Left renal cortex interstitium (tissue), 4 donors: ENCODE data around the gene P3R3URF. TPM values are rescaled to one million over a fixed set of nuclear protein-coding genes. Genes with fewer than 3 reads are reported as not detected.

Source experiments
- DNase-seq, 4 donors: peaks; one replicate each; pipeline ENCODE4 v3.0.0-alpha.2; 2013; ENCODE audit warnings: low read depth in 4 of 4, low spot score in 2 of 4, missing footprints in 1 of 4
- polyA plus RNA-seq, 4 donors: library from polyadenylated mRNA; unstranded; fragments of 120-200 nt; gene quantifications; one replicate each; pipeline ENCODE4 v1.2.1, GENCODE V29; 2013; ENCODE audit not compliant: insufficient read length in 4 of 4

The P3R3URF gene
- polyA plus RNA-seq, 4 donors, result not detected

DNA sequence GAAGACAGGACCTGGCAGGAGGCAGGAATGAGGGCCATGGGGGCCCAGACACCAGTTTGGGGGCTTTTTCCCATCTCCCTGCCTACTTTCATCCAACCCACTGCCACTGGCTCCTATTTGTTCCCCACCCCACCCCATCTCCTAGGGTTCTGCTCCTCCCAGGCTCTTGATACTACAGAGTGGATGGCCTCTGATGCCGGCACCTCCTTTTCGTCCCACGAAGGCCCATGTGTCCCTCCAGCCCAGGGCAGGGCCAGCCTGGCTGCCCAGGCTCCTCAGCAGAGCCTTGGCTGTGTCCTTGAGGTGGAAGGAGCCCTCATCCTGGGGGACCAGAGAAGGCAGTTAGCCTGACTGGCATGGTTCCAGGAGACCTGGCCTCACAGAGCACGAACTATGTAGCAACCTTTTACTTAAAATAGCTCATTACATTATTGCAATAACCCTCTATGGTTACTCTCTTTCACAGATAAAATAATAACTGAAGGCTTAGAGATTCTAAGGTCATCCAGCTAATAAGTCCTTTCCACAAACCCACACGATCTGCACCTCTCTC, 18.4 kb upstream of the P3R3URF start:
- DNase-seq, result no peak

DNA sequence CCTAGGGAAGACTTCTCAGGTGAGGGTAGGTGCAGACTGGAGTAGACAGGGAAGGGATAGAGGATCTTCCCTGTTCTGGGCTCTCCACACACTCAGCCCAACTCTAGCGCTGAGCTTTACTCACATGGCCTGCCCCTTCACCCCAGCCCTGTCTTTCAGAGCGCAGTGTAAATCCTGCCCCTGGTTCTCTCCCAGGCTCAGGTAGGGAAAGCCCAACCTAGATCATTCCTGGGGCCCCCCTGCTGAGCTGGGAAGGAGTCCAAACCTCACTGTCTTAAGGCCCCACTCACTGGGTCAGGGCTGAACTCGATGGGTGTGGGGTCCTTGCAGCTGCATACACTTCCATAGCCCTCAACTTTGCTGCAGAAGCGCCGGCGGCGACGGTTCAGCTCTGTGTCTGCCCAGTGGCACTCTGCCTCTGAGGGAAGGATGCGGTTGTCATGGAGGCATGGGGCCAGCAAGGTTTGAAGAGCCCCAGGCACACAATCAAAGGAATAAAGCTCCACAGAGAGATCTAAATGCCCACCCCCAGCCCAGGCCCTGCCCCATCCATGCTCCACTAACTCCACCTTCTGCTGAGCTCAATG, 17.8 kb upstream of the P3R3URF start:
- no peak for DNase-seq

DNA sequence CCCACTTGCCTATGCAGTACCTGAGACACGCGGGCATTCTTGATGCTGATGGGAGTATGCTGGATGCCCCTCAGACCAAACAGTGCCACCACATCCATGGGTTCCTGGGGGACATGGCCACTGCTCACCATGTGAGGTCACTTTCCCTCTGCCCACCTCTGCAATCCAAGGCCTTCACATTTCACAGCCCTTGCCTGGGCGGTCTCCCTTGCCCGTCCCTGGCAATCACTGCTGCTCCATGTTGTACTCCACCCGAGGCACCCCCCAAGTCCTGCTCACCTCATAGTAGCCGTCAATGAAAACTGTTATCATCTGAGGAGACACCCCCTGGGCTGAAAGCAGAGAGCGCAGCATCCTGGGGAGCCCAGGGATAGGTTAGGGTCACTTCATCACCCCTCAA, 17.0 kb upstream of the P3R3URF start:
- no peak for DNase-seq

DNA sequence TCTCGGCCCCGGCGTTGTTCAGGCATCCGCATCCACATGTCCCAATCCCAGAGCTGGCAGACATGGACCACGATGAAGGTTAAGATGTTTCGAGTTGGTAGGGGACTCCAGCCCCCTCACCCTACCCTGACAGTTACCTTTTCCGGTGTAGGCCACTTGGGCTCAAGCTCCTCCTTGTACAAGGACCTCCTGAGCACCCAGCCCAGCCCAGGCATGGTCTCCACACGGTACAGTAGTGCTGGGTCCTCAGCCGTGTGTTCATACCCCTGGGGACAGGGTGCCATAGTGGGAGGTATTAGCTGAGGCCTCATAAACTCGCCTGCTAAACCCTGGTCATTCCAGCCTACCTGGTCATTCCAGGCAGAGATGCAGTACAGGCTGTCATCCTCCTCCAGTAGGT, 15.9 kb upstream of the P3R3URF start:
- no peak for DNase-seq

DNA sequence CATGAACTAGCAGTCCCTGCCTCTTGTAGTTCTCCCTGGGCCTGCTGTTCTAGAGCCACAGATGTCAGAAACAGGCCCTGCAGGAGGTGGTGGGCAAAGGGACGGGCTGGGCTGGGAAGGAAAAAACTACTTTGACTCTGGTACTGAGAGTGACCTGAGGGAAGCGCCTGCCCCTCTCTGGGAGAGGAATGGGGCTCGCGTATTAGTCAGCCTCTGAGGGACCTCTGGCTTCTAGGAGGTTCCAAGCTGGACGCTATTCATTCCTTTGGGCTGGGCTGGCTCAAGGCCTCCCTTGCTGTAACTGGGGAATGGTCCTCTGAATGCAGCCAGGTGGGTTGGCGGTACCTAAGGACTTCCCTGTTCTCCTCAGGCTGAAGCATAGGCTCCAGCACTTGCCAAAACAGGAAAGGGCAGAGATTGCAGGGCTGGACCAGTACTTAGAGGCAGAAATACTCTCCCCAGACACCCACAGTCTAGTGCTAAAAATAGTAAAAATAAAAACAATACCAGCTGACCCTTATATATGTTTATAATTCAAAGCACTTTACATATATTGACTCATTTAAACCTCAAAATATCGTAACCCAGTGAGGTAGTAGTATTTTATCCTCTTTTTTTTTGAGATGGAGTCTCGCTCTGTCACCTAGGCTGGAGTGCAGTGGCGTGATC, 14.9 kb upstream of the P3R3URF start:
- DNase-seq, result no peak

DNA sequence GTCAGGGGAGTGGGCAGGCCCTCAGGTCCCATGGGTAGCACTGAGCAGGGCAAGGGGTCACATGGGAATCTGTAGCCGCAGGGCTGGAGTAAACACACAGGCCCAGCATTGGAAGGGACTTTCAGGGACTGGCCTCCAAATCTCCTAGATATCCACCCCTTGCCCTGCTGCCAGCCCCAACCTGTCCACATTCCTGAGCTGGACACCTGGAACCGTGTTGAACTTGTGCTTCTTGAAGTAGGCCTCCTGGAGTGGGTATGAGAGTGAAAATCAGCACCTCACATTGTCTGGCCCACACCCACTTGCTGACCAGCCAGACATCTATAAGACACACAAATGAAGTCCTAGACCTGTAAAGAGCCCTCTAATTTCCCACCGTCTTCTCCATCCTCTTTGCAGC, 14.3 kb upstream of the P3R3URF start:
- DNase-seq, result no peak

DNA sequence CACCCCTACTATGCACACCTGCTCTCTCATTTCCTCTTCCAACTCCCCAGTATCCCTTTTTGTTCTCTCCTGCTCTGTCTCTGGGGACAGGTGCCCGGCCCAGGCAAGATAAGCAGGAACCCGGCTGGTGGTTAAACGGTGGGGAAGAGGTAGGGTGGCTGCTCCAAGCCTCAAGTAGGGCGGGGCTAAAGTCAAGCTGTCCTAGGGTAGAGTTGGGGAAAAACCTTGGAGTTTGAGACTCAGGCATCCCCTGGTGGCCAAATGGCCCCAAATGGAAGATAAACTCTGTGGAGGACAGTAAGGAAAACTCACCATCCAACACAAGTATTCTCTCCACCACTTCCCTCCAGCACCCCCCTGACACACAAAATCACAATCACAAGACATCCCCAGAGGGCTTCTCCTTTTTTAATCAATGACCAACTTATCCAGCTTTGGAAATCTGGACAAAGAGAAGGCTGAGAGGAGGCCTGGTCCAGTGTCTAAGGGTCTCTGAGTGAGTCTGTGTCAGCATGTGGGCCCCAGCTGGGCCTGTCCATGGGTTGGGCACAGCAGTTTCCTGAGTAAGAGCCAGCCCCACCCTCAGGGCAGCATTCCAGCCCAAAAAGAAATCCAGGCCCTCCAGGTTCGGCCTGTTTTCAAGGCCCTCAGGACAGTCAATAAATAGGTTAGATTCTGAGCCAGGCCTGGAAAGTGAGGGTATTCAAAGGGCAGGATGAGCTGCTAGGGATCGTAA, 12.2 kb upstream of the P3R3URF start:
- DNase-seq, result no peak

DNA sequence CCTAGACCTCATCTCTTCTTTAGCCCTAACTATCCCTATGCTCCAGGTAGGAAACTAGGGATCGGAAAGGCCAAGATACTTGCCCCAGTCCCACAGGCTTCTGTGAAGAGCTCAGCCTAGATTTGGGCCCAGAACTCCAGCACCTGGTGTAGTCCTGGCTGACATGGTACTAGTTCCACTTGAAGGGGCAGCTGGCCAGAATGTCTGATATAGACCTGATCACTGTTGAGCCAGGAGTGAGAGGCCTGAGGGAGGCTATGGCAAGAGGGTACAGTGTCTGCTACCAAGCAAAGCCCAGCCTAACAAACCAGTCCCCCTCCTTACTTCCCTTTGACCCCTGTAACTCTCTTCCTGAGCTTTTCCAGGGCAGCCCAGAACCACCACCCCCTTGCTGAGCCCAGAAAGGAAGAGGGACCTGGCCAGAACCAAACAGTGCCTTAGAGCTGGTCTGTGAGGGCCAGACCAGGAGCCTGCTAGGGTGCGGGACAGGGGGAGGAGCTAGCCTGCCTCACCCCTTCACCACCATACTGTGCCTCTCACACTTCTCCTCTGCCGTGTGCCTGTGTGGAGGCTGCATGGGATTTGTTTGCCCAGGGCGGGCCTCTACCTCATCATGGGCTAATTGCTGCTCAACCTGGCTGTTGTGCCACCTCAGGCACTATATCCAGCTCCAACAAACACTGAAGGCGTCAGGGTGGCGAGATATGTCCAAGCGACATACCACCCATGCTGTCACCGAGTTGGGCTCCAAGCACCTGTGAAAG, 11.0 kb upstream of the P3R3URF start:
- DNase-seq, result no peak

DNA sequence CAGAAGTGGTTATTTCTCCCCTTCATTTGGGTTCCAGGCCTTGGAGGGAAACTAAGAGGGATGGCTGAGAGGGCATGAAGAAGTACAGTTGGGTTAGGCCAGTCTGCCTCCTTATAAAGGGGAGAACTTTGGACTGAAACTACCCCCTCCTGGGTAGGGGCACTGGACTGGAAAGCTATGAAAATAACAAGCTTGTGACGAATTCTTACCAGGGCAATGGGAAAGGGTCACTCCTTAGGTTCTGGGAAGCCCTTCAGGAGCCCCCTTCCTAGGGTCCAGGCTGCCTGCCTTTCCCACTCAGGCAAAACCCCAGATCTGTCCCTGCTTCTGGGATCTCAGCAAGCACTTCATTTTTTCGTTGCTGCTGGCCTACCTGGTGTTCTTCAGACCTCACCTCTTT, 9.8 kb upstream of the P3R3URF start:
- DNase-seq, result no peak

DNA sequence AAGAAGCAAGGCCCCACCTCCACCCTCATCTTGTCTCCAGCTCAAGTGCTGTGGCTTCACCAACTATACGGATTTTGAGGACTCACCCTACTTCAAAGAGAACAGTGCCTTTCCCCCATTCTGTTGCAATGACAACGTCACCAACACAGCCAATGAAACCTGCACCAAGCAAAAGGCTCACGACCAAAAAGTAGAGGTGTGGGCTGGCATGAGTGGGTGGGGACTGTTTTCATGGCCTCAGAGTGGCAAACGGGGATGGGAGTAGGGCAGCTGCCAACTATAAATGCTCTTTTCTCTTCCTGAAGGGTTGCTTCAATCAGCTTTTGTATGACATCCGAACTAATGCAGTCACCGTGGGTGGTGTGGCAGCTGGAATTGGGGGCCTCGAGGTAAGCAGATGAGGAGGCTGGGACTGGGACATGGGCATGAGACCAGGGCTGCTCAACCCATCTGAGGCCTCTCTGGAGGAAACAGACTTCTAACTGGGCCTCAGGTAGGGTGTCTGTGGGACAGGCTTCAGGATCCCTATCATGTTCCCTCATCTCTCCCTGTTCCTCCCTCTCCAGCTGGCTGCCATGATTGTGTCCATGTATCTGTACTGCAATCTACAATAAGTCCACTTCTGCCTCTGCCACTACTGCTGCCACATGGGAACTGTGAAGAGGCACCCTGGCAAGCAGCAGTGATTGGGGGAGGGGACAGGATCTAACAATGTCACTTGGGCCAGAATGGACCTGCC, 8.8 kb upstream of the P3R3URF start:
- no peak for DNase-seq

DNA sequence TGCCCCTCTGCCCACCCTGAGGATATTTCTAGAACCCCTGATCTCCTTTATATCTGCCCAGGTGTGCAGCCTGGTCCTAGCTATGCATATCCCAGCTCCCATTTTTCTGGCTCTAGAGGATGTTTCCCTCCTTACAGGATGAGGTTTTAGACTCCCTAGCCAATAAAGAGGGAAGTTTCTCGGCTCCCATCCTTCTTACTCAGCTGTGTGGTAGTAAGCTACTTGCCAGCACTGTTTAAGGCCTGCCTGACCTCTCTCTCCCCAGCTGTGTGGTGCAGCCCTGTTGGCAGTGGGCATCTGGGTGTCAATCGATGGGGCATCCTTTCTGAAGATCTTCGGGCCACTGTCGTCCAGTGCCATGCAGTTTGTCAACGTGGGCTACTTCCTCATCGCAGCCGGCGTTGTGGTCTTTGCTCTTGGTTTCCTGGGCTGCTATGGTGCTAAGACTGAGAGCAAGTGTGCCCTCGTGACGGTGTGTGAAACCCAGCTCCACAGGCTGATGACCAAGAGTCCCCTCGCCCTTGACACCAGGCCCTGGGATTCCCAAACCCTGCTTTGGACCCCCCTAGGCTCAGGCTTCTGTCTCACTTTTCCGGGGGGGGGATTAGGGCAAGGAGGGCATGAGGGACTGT, 7.8 kb upstream of the P3R3URF start:
- no peak for DNase-seq

DNA sequence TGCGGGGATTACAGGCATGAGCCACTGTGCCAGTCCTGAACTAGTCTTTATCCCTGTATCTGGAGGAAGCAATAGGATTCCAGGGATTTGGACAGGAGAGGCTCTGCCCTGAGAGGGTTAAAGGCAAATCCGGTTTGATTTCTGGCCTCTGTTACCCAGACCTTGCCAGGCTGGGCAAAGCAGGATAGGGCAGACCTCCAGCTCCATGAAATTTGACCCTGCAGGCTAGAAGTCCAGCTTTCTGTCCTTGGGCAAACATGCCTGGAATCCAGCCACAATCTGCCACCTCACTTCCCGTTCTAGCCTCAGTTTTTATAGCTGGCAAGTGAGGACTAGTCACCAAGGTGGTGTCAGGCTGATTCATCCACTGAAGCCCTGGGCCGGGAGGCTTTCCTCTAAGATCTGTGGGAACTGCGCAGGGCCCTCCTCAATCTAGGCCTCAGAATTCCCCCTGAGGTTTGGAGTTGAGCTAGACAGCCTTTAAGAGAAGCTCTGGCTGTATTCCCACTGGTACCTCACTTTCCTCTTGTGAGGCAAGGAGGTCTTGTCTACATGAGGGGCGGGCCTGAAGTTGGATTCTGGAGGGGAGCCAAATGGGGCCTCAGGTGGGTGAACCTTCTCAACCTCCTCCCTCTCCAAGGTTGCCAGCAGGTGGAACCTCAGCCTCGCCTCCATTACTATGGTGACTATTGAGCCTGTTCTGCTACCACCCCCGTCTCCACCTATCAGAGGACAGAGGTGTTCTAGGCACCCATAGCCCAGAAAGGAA, 7.0 kb upstream of the P3R3URF start:
- DNase-seq, result no peak

DNA sequence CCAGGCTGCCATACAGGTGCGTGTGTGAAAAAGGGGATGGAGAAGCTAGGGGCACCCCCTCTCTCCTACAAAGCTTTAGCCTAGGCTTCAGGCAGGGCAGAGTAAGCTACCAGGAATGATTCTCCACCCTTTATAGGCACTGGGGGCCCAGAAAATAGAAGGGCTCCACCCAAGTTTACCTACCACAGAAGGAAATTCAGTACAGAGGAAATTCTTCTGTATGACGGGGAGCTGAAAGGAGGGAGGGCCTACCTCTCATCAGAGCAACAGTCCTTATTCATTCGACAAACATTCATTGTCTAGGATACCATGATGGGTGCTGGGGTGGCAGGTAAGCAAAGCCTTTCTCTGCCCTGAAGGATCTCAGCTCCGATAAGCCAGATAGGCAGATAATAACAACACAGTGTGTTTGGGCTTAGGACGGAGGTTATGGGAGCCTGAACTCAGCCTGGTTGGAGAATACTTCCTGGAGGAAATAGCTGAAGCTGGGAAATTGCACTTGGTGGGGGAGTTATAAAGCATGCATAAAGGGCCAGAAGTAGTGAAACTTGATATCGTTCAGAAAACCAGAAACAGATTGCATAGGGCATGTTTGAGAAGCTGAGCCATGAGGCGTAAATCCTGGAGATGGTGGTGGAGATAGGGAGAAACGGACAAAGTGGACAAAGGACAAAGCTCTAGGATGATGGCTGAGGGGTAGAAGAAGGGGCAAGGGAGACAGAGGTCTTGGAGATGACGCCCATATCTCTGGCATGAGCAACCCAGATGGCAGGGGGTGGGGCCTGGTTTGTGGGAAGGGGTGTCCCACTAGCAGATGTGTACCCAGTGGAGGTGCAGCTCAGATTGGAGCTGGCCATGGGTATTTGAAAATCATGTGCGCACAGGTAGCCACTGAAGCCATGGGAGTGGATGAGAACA, 5.3 kb upstream of the P3R3URF start:
- DNase-seq, result no peak

DNA sequence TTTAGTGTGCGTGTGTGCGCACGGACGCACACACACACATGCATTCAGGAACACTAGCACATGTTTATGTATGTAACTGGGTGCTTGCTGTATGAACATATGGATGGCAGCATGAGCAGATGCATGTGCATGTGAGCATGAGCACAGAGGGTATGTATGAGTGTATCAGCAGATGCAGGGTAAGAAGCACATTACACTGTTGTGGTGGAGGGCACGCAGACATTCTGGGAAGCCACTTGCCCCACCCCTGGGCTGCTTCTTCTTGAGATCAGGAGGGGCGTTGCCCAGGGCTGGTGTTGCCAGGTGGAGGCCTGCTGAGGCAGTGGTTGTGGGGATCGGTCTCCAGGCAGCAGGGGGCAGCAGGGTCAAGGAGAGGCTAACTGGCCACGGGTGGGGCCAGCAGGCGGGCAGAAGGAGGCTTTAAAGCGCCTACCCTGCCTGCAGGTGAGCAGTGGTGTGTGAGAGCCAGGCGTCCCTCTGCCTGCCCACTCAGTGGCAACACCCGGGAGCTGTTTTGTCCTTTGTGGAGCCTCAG, 3.9 kb upstream of the P3R3URF start:
- DNase-seq, result no peak

DNA sequence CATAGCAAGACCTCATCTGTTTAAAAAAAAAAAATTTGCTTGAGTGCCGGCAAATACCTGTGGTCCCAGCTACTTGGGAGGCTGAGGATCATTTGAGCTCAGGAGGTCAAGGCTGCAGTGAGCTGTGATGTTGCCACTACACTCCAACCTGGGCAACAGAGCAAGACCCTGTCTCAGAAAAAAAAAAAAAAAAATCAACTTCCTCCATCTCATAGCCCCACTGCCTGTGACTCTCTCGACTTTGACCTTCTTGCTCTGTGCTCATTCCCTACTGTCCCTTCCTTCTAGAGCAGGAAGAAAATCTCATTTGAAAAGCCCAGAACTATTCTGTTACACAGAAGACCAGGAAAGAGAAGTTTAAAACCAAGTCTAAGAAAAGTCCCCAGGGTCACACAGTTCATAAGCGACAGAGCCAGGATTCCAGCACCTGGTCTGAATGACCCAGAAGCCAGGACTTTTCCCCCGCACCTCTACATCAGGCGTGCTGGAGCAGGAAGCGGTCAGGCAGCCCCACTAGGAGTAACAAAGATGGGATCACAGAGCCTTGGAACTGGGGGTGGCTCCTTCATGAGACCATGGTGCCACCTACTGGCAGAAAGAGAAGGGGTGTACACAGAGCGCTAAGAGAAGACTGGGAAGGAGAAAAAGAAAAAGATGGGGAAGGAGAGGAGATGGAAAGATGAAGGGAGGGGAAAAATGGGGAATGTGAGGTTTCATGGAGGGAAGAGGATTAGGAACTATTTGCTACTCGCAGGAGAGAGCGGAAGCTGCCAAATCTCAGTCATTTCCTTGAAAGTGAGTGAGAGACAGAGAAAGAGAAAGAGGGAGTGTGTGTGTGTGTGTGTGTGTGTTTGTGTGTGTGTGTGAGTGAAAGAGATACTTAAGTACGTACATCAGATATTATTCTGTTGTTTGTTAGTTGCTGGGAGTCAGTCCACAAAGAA, 3.1 kb upstream of the P3R3URF start:
- peak in 1 of 4 donors; percentile 92 for DNase-seq

DNA sequence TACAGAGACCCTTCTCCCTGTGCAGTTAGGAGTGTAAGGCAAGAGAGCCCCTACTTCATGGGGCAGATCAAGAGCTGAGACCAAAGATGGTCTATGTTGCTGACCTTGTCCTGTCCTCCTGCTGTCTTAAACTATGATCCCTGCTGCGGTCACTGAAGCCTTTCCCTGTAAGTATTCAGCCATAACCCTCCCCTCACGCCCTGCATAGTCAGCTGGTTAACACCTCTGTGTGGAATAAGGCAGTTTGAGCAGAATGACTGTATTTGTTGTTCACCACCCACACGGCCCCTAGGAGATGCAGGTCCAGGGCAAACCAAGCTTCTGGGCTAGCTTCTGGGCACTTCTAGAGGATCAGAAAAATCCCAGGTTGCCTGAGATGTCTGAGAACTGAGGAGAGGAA, 1.0 kb downstream of the P3R3URF start:
- no peak for DNase-seq
